ENCODE measurements around the gene CENPP. TPM values are rescaled to one million over a fixed set of nuclear protein-coding genes. Genes with fewer than 3 reads are reported as not detected.

CENPP gene
- total RNA-seq, 1 experiment from 2014 or later, result 8.3 TPM

DNA sequence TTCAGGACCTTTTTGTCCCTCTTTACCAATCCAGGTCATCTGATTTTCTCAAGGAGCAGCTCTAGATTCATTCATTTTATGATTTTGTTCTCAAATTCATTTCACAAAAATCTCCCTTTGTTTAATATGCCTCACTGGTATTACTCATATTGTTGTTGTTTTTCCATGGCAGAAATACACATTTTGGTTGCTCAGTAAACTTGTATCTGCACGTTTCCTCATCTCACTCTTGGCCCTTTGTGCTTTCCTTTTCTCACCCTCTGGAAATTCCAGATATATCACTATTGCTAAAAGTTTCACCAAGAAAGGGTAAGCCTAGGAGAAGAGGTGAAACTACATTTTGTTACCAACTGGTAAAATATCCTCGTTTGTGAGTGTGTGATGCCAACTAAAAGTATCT, 141.8 kb downstream of the CENPP start:
- no peak overlapping the region for H3K9ac ChIP-seq (ENCODE audit: low read length)
- intact Hi-C loops (cut with micrococcal nuclease), result no loop called here
- DNase-seq (no peak), ATAC-seq (no peak)
- no peaks in the 10 kb centered on the region for H3F3A ChIP-seq (ENCODE audit: low read length, unreplicated experiment)
- H3K9me2 ChIP-seq (replicated peaks; ENCODE audit: low read length), result no peaks in the 10 kb centered on the region
- H2AFZ ChIP-seq (ENCODE audit: low read length), result no peak overlapping the region
- ChIA-PET POLR2A (ENCODE audit: unreplicated experiment) (no interaction called here), CTCF (no interaction called here)
- no peaks in the 10 kb centered on the region for H3K27me3 ChIP-seq (ENCODE audit: low read length)
- H3K79me2 ChIP-seq (ENCODE audit: low read length), result no peaks in the 10 kb centered on the region
- no peaks in the 10 kb centered on the region for H3K4me1 ChIP-seq (ENCODE audit: insufficient read depth, low read length)
- no peak for TF ChIP-seq EZH2phosphoT487 (IDR thresholded peaks at IDR 0.05; ENCODE audit: borderline replicate concordance, low read length)
- TF ChIP-seq CTCF (conservative IDR thresholded peaks at IDR 0.05; ENCODE audit: low read depth, low read length), result no peak
- no peak for TF ChIP-seq EZH2 (IDR thresholded peaks at IDR 0.05; ENCODE audit: low read length, unreplicated experiment)
- no peaks in the 10 kb centered on the region for H4K20me1 ChIP-seq (ENCODE audit: low read length)
- H3K9me3 ChIP-seq (ENCODE audit: low read length), result no peaks in the 10 kb centered on the region
- no peak overlapping the region for H3K4me3 ChIP-seq (ENCODE audit: low read length)
- no peak overlapping the region for H3K27ac ChIP-seq (ENCODE audit: low read length)
- BruUV-seq (replicated peaks), result no TSS peak
- H3K4me2 ChIP-seq (ENCODE audit: low read length), result no peak overlapping the region
- H3K36me3 ChIP-seq (ENCODE audit: low read depth, low read length), result no peaks in the 10 kb centered on the region

DNA sequence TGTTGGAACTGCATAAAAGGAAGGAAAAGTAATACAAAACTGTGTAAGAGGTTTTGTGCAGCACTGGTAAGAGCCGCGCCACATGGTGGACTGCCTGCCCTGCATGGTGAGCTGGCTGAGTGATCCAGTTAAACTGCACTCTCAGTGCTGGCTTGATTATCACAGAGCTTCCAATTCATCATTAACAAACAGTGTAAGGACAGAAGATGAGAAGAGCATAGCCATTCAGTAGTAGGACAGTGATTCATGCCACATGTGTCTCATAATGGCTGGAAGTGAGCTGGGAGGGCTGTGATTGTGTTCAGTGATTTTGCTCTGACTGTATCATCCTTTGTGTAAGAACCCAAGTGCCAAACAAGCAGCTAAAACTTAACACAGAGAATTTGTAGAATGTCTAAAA, 142.5 kb downstream of the CENPP start:
- BruUV-seq (replicated peaks), result no TSS peak
- Histone ChIP-seq H3K79me2 (ENCODE audit: low read length) (no peaks in the 10 kb centered on the region), H3F3A (ENCODE audit: low read length, unreplicated experiment) (no peaks in the 10 kb centered on the region), H3K9me3 (ENCODE audit: low read length) (no peaks in the 10 kb centered on the region), H2AFZ (ENCODE audit: low read length) (no peak overlapping the region), H3K9me2 (replicated peaks; ENCODE audit: low read length) (no peaks in the 10 kb centered on the region), H3K36me3 (ENCODE audit: low read depth, low read length) (no peaks in the 10 kb centered on the region), H3K4me1 (ENCODE audit: insufficient read depth, low read length) (no peaks in the 10 kb centered on the region), H3K27me3 (ENCODE audit: low read length) (no peaks in the 10 kb centered on the region), H3K27ac (ENCODE audit: low read length) (no peak overlapping the region), H3K9ac (ENCODE audit: low read length) (no peak overlapping the region), H3K4me2 (ENCODE audit: low read length) (no peak overlapping the region), H3K4me3 (ENCODE audit: low read length) (no peak overlapping the region), H4K20me1 (ENCODE audit: low read length) (no peaks in the 10 kb centered on the region)
- DNase-seq (no peak), ATAC-seq (no peak)
- intact Hi-C loops (cut with micrococcal nuclease), result no loop called here
- no peak for TF ChIP-seq EZH2 (IDR thresholded peaks at IDR 0.05; ENCODE audit: low read length, unreplicated experiment)
- TF ChIP-seq EZH2phosphoT487 (IDR thresholded peaks at IDR 0.05; ENCODE audit: borderline replicate concordance, low read length), result no peak
- TF ChIP-seq CTCF (conservative IDR thresholded peaks at IDR 0.05; ENCODE audit: low read depth, low read length), result no peak
- ChIA-PET CTCF (no interaction called here), POLR2A (ENCODE audit: unreplicated experiment) (no interaction called here)

GRCh38 chr9:92474587-92474986, 148.8 kb downstream of the CENPP start:
- intact Hi-C loops (cut with micrococcal nuclease), result no loop called here
- ATAC-seq (no peak), DNase-seq (no peak)
- Histone ChIP-seq H3K79me2 (ENCODE audit: low read length) (no peaks in the 10 kb centered on the region), H2AFZ (ENCODE audit: low read length) (no peak overlapping the region), H3K27me3 (ENCODE audit: low read length) (no peaks in the 10 kb centered on the region), H3K9ac (ENCODE audit: low read length) (no peak overlapping the region), H3F3A (ENCODE audit: low read length, unreplicated experiment) (no peaks in the 10 kb centered on the region), H3K9me2 (replicated peaks; ENCODE audit: low read length) (no peaks in the 10 kb centered on the region), H3K36me3 (ENCODE audit: low read depth, low read length) (no peaks in the 10 kb centered on the region), H3K27ac (ENCODE audit: low read length) (no peak overlapping the region), H3K4me1 (ENCODE audit: insufficient read depth, low read length) (no peaks in the 10 kb centered on the region), H4K20me1 (ENCODE audit: low read length) (no peaks in the 10 kb centered on the region), H3K9me3 (ENCODE audit: low read length) (no peaks in the 10 kb centered on the region), H3K4me2 (ENCODE audit: low read length) (no peak overlapping the region), H3K4me3 (ENCODE audit: low read length) (no peak overlapping the region)
- TF ChIP-seq EZH2 (IDR thresholded peaks at IDR 0.05; ENCODE audit: low read length, unreplicated experiment) (no peak), CTCF (conservative IDR thresholded peaks at IDR 0.05; ENCODE audit: low read depth, low read length) (no peak), EZH2phosphoT487 (IDR thresholded peaks at IDR 0.05; ENCODE audit: borderline replicate concordance, low read length) (no peak)
- POLR2A ChIA-PET (ENCODE audit: unreplicated experiment), result no interaction called here
- BruUV-seq (replicated peaks), result no TSS peak
- CTCF ChIA-PET, result no interaction called here

Measured in PC-3 (cell line).